Measurements from ENCODE around the gene MED31. TPM values are rescaled to one million over a fixed set of nuclear protein-coding genes. Genes with fewer than 3 reads are reported as not detected.
A peak's percentile ranks its signal among the peaks of the same experiment; 100 is the strongest.

The MED31 gene
- total and polyA plus RNA-seq, 2 of the 13 experiments (the other 11 are each of a cell fraction or from before 2014, with no cell fraction given), result 19.0 to 20.9 TPM

- TF ChIP-seq GATAD2A (CRISPR knock-in tag; IDR thresholded peaks at IDR 0.05), result peak; percentile 7; the same call in 1 of the 2 replicates
- TF ChIP-seq ZSCAN9 (CRISPR knock-in tag; IDR thresholded peaks at IDR 0.05; ENCODE audit: borderline replicate concordance), result peak; percentile 96
- TF ChIP-seq, protein P1, sequence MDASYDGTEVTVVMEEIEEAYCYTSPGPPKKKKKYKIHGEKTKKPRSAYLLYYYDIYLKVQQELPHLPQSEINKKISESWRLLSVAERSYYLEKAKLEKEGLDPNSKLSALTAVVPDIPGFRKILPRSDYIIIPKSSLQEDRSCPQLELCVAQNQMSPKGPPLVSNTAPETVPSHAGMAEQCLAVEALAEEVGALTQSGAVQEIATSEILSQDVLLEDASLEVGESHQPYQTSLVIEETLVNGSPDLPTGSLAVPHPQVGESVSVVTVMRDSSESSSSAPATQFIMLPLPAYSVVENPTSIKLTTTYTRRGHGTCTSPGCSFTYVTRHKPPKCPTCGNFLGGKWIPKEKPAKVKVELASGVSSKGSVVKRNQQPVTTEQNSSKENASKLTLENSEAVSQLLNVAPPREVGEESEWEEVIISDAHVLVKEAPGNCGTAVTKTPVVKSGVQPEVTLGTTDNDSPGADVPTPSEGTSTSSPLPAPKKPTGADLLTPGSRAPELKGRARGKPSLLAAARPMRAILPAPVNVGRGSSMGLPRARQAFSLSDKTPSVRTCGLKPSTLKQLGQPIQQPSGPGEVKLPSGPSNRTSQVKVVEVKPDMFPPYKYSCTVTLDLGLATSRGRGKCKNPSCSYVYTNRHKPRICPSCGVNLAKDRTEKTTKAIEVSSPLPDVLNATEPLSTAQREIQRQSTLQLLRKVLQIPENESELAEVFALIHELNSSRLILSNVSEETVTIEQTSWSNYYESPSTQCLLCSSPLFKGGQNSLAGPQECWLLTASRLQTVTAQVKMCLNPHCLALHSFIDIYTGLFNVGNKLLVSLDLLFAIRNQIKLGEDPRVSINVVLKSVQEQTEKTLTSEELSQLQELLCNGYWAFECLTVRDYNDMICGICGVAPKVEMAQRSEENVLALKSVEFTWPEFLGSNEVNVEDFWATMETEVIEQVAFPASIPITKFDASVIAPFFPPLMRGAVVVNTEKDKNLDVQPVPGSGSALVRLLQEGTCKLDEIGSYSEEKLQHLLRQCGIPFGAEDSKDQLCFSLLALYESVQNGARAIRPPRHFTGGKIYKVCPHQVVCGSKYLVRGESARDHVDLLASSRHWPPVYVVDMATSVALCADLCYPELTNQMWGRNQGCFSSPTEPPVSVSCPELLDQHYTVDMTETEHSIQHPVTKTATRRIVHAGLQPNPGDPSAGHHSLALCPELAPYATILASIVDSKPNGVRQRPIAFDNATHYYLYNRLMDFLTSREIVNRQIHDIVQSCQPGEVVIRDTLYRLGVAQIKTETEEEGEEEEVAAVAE (CRISPR knock-in tag; IDR thresholded peaks at IDR 0.05; ENCODE audit: borderline replicate concordance), result peak; percentile 65; the same call in 1 of the 2 replicates
- TF ChIP-seq AGO2 (optimal IDR thresholded peaks at IDR 0.05; ENCODE audit: low read depth, low read length), result peak; percentile 85
- TF ChIP-seq RBAK (CRISPR knock-in tag; IDR thresholded peaks at IDR 0.05), result no peak
- TF ChIP-seq ZNF383 (CRISPR knock-in tag; IDR thresholded peaks at IDR 0.05; ENCODE audit: borderline replicate concordance), result no peak; the same call in 1 of the 2 replicates
- TF ChIP-seq CEBPG (CRISPR knock-in tag; IDR thresholded peaks at IDR 0.05), result no peak; the same call in 1 of the 2 replicates
- peak; percentile 80; the same call in 1 of the 2 replicates for TF ChIP-seq ZNF710 (CRISPR knock-in tag; IDR thresholded peaks at IDR 0.05; ENCODE audit: borderline replicate concordance)
- TF ChIP-seq YEATS4 (CRISPR knock-in tag; IDR thresholded peaks at IDR 0.05; ENCODE audit: borderline replicate concordance), result peak; percentile 95
- TF ChIP-seq PRMT3 (CRISPR knock-in tag; IDR thresholded peaks at IDR 0.05; ENCODE audit: borderline replicate concordance, low read depth), result peak; percentile 97; the same call in 1 of the 2 replicates
- peak; percentile 83 for TF ChIP-seq HNF1B (CRISPR knock-in tag; IDR thresholded peaks at IDR 0.05)
- no peak for TF ChIP-seq ATF1 (CRISPR knock-in tag; IDR thresholded peaks at IDR 0.05)
- no peak; the same call in 1 of the 2 replicates for TF ChIP-seq MIER3 (CRISPR knock-in tag; IDR thresholded peaks at IDR 0.05; ENCODE audit: borderline replicate concordance)
- TF ChIP-seq SIN3B (IDR thresholded peaks at IDR 0.05; ENCODE audit: low read length), result no peak
- peak; percentile 17; the same call in 1 of the 2 replicates for TF ChIP-seq HDAC2 (CRISPR knock-in tag; IDR thresholded peaks at IDR 0.05)
- no peak for TF ChIP-seq FOXK2 (IDR thresholded peaks at IDR 0.05)
- peak; percentile 81; the same call in 1 of the 2 replicates for TF ChIP-seq ZNF280D (CRISPR knock-in tag; IDR thresholded peaks at IDR 0.05)
- TF ChIP-seq ZFX (CRISPR knock-in tag; IDR thresholded peaks at IDR 0.05; ENCODE audit: low read depth), result peak; percentile 93
- TF ChIP-seq ZNF256 (CRISPR knock-in tag; conservative IDR thresholded peaks at IDR 0.05), result peak; percentile 96
Measured at GRCh38 chr17:6651919-6652452, 581 bp upstream of the MED31 start (continued).

All from HepG2 (cell line).